Heart left ventricle (tissue), 13 donors: Measurements from ENCODE around the gene PARVG.

ENCODE experiments used
- CTCF ChIP-seq, 12 donors: fragments of 200-600 bp; sonication (generic) in 4 of 12; IDR thresholded peaks; one replicate each; pipeline versions ENCODE4 v1.5.0 to v1.8.0; 2018 to 2022; ENCODE audit warnings: antibody characterized with exemption in 12 of 12, mild to moderate bottlenecking in 5 of 12
- POLR2A ChIP-seq, 2 donors: fragments of 450-650 bp; IDR thresholded peaks; one replicate each; pipeline ENCODE4 v1.6.1; 2017; ENCODE audit warnings: antibody characterized with exemption in 2 of 2, mild to moderate bottlenecking in 2 of 2, moderate library complexity in 2 of 2
- donor health status: ischemic (EF 13 %, LVEDD 7.1; RV severe dilation, severe dysfunction).
- donor health status: DM: no; HTN: yes; CAD: no.
- donor health status: DM: no; HTN: no; CAD: no.
- donor health status: ischemic (EF 25% LVEDD 6.9; RV normal size, moderate dysfunction).
- donor health status: ischemic (EF 25% LVEDD 5.7; RV mildly dilated, moderate dysfunction).
- donor health status: ischemic (EF 35%, LVEDD 5.7; RV mildly dilated, moderate dysfunction).
- donor health status: nonischemic (EF 11% LVEDD 7.7; RV severe dilation, severe dysfunction).
- donor health status: DM: yes; HTN: yes; CAD: no.
- donor health status: PGD.
- donor health status: ischemic (EF 29% LVEDD 5.4; RV normal size, mild dysfunction).
- donor health status: nonischemic (EF 23%, LVEDD 6.1; RV moderate dilation, normal function).

- no peak for TF ChIP-seq POLR2A (IDR thresholded peaks at IDR 0.05)
- no peak for TF ChIP-seq CTCF (IDR thresholded peaks at IDR 0.05)
Observed at GRCh38 chr22:44207173-44207980, 26.7 kb downstream of the PARVG start.
